HG02840 (cell line): ENCODE results near the gene LAMA5.

Experiments used
- ATAC-seq: cut with Tn5 transposase; IDR thresholded peaks from one replicate; pipeline ENCODE4 v1.9.1; 2021; ENCODE audit warnings: mild to moderate bottlenecking, moderate library complexity, moderate number of reproducible peaks; ENCODE audit not compliant: unreplicated experiment, low FRiP score

Gene LAMA5

GRCh38 chr20:62371588-62372041 lies 4.5 kb upstream of the LAMA5 start:
- no peak for ATAC-seq

GRCh38 chr20:62370807-62371587 lies 3.9 kb upstream of the LAMA5 start:
- no peak for ATAC-seq

DNA sequence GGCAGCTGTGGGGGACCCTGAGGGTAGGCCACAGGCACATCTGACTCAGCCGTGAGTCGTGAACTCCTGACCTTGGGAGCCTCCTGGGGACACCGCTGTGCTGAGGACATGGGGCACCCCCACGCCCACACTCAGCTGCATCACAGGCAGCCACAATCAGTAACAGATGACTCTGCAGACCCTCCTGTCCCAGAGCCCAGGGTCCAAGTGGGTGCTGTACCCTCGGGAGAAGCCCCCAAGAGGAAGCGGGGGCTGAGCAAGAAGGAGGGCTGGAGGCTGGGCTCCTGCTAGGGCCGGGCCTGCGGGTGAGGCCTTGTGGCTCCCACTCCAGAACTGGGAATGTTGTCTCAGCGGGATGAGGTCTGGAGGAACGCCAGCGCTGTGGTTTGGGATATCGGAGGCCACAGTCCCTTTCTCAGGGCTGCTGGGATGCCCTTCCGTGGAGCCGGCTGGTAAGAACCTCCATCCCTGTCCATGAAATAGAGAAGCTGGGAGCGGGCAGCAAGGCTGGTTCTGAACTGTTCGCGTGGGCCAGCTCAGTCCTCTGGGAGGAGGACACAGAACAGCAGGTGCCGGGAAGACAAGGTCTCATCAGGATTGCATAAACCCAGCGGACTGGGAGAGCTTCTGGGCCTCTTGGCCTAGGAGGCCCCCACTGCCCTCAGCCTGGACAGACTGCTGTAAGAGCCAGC lies 3.1 kb upstream of the LAMA5 start:
- ATAC-seq: no peak

DNA sequence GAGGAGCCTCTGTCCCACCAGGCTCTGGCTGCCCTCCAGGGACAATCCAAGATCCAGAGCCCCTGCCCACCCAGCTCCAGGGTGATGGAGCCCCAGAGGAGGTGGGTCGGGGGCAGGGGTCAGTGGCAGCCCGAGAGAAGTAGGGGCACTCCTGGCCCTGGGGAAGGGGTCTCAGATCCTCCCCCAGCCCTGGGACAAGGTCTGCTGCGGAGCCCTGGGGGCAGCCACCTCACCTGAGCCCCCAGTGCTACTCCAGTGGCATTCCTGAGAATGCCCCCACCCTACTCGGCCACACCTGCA lies 2.7 kb upstream of the LAMA5 start:
- no peak for ATAC-seq

GRCh38 chr20:62368976-62369814 lies 2.1 kb upstream of the LAMA5 start:
- ATAC-seq: no peak

GRCh38 chr20:62368392-62368975 lies 1.4 kb upstream of the LAMA5 start:
- ATAC-seq: no peak

- ATAC-seq: no peak
Measured at GRCh38 chr20:62367633-62368391, 700 bp upstream of the LAMA5 start.

DNA sequence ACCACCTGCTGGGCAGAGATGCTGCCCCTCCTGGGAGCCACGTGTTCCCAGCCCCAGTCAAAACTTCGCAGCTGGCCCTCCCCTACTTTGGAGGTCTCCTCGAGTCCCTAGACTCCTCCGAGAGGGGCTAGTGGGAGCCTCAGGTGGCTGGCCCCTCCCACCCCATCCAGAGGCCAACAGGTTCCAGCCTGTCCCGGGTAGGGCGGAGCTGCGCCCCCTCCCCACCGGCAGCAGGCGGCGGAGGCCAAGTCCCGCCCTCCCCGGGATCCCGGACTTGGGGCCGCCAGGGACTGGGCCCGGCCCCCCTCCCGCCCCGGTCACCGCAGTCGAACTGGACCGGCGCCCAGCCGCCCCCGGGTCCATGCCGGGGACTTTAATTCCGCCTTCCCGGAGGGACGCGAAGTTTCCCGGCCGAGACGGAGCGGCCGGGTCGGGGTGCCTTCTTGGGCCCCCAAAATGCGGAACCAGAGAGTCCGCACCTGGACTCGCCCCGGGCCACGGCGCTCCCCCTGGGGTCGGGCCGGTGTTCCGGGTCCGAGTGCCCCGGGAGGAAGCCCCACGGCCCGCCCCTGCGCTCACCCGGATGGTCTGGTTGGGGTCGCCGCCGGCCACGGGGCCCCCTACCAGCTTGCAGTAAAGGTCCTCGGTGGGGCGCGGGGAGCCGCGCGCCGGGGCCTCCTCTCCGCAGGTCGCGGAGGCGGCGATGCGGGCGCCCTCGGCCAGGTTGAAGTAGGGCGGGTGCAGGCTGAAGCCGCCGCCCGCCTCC lies 559 bp downstream of the LAMA5 start:
- ATAC-seq: no peak

DNA sequence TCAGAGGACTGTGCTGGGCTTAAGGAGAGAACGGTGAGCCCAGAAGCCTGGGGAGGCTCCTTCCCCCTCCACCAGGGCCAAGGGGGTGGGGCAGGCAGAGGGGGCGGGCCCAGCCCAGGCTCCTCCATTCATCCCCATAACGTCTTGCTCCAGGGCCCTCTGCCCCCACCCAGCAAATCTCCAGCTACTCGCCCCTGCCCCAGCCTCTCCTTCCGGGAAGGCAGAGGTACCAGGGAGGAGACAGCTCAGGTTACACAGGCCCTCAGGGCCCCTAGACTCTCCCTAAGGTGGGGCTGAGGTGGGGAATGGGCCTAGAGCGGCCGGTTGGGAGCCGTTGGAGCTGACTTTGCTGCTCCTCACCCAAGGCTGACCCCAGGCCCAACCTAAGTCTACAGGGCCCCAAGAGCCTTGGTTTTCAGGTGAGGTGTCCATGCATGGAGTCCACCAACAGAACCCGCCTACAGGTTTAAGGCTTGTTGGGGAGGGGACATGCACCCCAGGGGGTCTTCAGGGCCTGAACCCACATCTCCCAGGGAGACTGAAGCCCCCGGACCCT lies 1.2 kb downstream of the LAMA5 start:
- ATAC-seq: no peak

- no peak for ATAC-seq
Measured at GRCh38 chr20:62364911-62365736, 2.0 kb downstream of the LAMA5 start.

DNA sequence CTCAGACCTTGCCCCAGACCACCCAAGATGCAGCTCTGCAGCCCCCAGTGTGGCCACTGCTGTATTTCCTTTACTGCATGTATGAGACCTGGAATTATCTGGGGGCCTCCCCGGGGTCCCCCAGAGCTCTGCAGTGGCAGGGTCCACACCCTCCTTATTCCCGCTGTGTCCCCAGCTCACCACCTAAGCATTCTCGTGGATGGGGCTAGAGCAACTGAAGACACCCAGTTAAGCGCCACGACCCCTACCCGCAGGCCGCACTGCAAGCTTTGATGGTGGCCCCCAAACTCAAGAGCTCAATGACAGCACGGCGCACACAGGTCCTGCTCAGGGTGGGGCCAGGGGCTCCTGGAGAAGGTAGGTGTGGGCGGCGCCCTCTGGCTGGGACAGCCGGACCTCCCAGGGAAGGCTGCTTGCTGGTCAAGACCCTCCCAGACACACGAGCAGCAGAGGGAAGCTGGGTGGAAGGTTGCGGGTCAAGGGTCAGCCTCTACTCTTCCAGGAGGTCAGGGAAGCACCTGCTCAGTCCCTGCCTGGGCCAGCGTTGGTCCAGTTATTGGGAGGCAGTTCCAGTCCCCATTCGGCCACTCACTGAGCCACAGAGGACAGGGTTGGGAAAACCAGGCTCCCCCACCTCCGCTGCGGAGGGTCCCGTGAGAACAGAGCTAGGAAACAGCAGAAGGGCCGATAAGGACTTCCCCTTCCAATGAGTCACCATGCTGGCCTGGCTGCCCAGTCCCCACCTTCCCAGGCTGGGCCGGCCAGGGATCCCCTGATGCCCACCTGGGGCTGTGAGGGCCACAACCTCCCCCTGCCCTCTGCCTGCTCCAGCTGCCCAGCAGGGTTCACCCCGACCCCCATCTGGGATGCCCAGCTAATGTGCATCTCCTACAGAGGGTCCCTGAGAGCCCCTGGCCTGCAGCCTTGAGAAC lies 2.9 kb downstream of the LAMA5 start:
- no peak for ATAC-seq

- no peak for ATAC-seq
Measured at GRCh38 chr20:62362991-62363919, 3.9 kb downstream of the LAMA5 start.

DNA sequence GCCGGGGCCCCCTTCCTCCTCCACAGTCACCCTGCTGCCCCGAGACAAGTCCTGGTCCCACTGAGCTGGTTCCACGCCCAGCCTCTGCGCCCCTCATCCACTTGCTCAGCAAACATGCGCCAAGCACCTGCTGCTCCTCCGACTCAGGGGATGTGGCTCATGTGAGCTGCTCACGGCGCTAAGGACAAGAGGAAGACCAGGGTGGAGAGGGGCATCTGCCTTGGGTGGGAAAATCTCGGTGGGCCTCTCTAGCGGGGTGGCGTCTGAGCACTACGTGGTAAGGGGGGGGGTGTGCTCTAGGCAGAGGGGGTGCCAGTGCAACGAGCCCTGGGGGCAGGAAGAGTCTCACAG lies 4.5 kb downstream of the LAMA5 start:
- no peak for ATAC-seq

- ATAC-seq: no peak
Measured at GRCh38 chr20:62361799-62362589, 5.1 kb downstream of the LAMA5 start.
